Pulmonary artery endothelial cell (primary cell): ENCODE data around the gene ZNF454. TPM values are rescaled to one million over a fixed set of nuclear protein-coding genes. Genes with fewer than 3 reads are reported as not detected.
A peak's percentile ranks its signal among the peaks of the same experiment; 100 is the strongest.

Experiments
- DNase-seq: peaks from one replicate; pipeline ENCODE4 v3.0.0-alpha.2; 2011; ENCODE audit warnings: low read depth, low spot score
- total RNA-seq: library from RNA; depleted of rRNA; stranded (reverse); fragments of >200 nt; gene quantifications from 2 replicates; pipeline ENCODE4 v1.2.3, GENCODE V29; 2014

ZNF454 gene
- 0.40 and 0.92 TPM in 2 replicates for total RNA-seq

- peak; percentile 5 for DNase-seq
These were observed at the start of gene ZNF454 for GRCh38 chr5:178940569-178941360. ZNF454 (plus strand) TSS chr5:178941198; CDS start chr5:178942792, 1,594 bp downstream.

DNA sequence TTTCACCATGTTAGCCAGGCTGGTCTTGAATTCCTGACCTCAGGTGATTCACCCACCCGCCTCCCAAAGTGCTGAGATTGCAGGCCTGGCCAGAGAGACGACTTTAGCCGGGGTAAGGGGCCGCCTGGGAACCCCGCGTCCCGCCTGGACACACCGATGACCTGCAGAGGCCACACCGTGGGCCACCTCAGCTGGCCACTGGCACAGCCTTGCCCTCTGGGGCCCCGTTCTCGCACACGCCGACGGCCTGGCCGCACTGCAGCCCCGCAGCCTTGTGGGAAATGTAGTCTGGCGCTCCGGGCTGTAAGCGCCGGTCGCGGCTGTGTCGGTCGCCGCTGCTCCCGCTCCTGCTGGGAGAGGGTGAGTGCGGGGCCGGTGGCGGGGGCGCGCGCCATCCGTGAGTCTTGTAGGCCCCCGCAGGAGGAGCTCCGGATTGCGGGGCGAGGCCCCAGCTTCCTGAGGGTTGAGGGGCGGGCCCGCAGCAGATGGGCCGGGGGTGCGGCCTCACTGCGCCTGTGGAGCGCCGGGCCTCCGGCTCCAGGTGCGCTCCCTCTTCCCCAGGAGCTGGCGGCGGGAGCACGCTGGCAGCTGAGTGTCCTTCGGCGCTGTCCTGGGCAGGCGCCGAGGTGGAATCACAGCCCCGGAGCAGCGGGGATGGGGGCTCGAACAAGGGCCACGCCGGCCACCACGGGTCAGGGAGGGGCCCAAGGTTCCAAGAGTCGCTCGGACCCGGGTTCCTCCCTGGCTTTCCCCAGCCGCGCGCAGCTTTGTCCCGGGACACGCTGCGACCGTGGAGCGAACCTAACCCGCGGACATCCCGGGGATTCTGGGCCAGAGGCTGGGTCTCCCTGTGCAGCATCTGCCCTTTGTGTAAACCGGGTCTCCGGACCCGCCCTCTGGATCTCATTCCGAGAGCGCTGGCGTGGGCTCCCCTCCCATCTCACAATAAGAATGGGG, 45.1 kb upstream of the ZNF454 start, which contains the start of gene ZFP2:
Gene ZFP2 (plus strand): TSS at position 299 of the 957 bp plus-strand sequence. CDS start 35,401 bp downstream, outside the sequence.
- DNase-seq, result peak; percentile 11

- DNase-seq, result no peak
These were observed 41.7 kb upstream of the ZNF454 start for GRCh38 chr5:178899289-178899688.

GRCh38 chr5:178902849-178903248, 38.1 kb upstream of the ZNF454 start:
- DNase-seq, result no peak

- no peak for DNase-seq
These were observed 8.9 kb upstream of the ZNF454 start for GRCh38 chr5:178931846-178932760.

GRCh38 chr5:178941361-178941760, 363 bp downstream of the ZNF454 start:
- no peak for DNase-seq

GRCh38 chr5:178965465-178966055, 24.6 kb downstream of the ZNF454 start:
- DNase-seq, result no peak

GRCh38 chr5:178981381-178981780, 40.4 kb downstream of the ZNF454 start:
- no peak for DNase-seq

DNA sequence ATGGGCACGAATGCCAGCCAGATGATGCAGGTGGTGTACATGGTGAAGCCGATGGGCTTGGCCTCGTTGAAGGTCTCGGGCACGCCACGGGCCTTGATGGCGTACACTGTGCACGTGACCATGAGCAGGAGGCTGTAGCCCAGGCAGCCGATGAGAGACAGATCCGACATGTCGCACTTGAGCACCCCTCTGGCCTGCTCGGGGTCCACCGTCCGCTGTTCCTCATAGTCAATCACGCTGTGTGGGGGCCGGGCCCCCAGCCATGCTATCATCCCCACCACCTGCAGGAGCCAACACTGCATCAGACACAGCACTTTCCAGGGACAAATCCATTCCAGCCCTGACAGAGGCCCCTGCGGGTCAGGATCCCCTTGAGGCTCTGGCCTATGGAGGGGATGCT, 41.9 kb downstream of the ZNF454 start:
- DNase-seq, result no peak

GRCh38 chr5:178983728-178984127, 42.7 kb downstream of the ZNF454 start:
- DNase-seq, result no peak

DNA sequence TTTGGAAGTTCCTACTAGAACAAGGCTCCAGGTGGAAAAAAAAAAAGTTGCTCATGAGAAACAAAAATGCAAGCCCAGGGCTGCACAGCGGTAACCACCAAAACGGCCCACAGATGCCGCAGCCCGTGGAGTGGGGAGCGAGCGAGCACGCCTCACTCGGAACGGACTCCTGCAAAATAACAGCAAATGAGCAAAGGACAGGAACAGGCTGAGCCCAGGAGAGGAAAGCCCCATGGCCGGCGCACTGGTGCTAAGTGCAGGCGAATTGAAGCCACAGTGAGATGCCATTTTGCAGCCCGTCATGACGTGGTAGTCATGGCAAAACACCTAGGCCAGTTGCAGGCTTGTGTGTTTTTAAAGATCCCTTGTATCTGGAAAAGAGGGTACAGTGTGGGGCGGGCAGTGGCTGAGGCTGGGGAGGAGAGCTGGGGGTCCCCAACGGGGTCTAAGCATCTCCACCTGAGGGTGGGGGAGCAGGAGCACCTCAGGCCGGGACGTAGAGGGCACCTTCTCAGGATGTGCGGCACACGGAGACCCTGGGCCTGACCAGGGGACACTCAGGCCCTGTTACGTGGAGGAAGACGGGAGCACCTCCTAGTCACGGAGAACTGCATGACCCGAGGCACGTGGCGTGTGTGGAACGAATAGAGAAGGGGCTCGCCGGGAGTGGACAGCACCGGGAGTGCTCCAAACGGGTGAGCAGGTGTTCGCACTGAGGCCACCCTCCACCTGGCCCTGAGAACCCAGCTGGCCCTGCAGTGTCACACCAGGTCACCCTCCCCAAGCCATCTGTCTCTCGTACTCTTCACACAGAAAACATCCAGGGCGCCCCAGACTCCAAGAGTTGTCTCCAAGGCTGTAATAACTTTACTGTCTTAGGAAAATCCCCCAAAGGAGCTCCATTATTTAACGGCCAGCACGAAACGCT, 43.4 kb downstream of the ZNF454 start:
- no peak for DNase-seq

GRCh38 chr5:178986326-178986960, 45.4 kb downstream of the ZNF454 start:
- no peak for DNase-seq

GRCh38 chr5:178988436-178989220, 47.6 kb downstream of the ZNF454 start:
- no peak for DNase-seq

DNA sequence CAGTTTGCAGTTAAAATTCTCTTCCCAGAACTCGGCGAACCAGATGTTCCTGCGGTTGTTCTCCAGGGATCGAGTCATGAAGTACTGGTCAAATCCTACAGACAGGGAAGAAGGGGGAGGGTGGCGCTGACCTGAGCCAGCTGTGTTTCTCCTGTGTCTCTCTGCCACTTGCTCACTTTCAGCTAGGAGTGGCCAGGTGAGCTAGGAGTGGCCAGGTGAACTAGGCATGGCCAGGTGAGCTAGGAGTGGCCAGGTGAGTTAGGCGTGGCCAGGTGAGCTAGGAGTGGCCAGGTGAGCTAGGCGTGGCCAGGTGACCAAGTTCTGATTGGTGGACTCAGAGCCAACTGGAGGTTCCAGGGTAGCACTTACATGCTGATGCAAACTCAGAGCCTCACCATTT, 48.3 kb downstream of the ZNF454 start:
- DNase-seq, result no peak

DNA sequence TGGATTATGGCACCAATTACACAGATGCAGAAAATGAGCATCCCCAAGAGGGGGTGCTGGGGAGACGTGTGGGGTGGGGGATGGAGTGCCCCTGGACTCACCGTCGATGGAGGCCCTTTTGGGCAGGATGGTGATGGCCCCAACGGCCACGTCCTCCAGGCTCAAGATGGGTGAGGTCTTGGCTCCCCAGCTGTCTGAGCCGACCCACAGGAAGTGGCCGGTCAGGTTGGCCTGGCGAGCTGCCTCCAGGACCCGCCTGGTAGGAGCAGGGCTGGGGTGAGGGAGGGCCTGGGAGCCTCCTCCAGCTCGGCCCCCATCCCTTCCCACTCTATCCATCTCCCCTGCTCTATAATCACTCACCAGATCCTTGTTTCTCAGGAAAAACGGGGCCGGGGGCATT, 49.5 kb downstream of the ZNF454 start:
- DNase-seq, result no peak

GRCh38 chr5:178991190-178992145, 50.5 kb downstream of the ZNF454 start:
- DNase-seq, result no peak

DNA sequence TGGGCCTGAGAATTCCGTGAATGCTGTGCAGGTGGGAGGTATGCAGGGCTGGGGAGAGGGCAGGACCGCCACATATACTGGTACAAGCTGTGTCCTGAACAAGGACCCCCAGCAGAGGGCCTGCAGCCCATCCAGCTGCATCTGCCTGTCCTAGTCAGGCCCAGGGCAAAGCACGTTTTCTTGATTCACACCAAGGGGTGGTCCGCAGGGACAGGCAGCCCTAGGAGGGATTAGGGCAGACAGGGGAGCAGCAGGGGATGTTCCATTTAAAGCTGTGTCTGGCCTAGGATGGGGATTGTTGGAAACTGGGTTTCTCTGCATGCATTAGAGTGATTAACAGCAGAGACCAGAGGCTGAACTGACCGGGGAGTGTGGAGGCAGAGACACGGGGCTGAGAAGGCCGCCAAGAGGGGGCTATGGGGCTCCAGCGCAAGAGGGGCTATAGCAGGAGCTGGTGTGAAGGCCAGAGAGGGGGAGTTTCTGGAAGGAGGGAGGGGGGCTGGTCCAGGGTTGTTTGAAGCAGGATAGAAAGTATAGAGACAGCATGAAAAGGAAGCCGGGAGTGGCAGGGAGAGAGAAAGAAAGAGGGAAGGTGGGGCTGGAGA, 51.4 kb downstream of the ZNF454 start:
- DNase-seq, result no peak
